GM12875 (cell line): ENCODE data around the gene DDX50.
"Not testable (repeated sequence)": the region's sequence is repeated elsewhere in the genome, so short reads cannot be mapped to it uniquely, and the experiment has no call there.

ENCODE experiments used
- H3K4me3 ChIP-seq: one replicate; pipeline ENCODE4 v1.5.1; 2011; ENCODE audit warnings: low read depth, low read length, control low read depth
- TF ChIP-seq, protein P1 (sequence below): IDR thresholded peaks from 2 replicates; pipeline ENCODE4 v1.5.1; 2011; ENCODE audit warnings: low read depth, mild to moderate bottlenecking, control low read depth, inconsistent platforms, low read length, moderate library complexity, borderline replicate concordance; ENCODE audit not compliant: insufficient read depth

The DDX50 gene

GRCh38 chr10:68963151-68963550 is 62.0 kb downstream of the DDX50 start:
- TF ChIP-seq, protein P1, sequence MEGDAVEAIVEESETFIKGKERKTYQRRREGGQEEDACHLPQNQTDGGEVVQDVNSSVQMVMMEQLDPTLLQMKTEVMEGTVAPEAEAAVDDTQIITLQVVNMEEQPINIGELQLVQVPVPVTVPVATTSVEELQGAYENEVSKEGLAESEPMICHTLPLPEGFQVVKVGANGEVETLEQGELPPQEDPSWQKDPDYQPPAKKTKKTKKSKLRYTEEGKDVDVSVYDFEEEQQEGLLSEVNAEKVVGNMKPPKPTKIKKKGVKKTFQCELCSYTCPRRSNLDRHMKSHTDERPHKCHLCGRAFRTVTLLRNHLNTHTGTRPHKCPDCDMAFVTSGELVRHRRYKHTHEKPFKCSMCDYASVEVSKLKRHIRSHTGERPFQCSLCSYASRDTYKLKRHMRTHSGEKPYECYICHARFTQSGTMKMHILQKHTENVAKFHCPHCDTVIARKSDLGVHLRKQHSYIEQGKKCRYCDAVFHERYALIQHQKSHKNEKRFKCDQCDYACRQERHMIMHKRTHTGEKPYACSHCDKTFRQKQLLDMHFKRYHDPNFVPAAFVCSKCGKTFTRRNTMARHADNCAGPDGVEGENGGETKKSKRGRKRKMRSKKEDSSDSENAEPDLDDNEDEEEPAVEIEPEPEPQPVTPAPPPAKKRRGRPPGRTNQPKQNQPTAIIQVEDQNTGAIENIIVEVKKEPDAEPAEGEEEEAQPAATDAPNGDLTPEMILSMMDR: no peak
- H3K4me3 ChIP-seq: no peak overlapping the region

- H3K4me3 ChIP-seq: no peak overlapping the region
- TF ChIP-seq, protein P1: no peak
Measured at GRCh38 chr10:68973975-68974374, 72.9 kb downstream of the DDX50 start.

GRCh38 chr10:68975936-68976473 is 74.9 kb downstream of the DDX50 start:
- H3K4me3 ChIP-seq: not testable (repeated sequence)

GRCh38 chr10:68979738-68980137 is 78.6 kb downstream of the DDX50 start:
- not testable (repeated sequence) for H3K4me3 ChIP-seq

- H3K4me3 ChIP-seq: no peak overlapping the region
- TF ChIP-seq, protein P1: no peak
Measured at GRCh38 chr10:68981074-68981473, 80.0 kb downstream of the DDX50 start.

DNA sequence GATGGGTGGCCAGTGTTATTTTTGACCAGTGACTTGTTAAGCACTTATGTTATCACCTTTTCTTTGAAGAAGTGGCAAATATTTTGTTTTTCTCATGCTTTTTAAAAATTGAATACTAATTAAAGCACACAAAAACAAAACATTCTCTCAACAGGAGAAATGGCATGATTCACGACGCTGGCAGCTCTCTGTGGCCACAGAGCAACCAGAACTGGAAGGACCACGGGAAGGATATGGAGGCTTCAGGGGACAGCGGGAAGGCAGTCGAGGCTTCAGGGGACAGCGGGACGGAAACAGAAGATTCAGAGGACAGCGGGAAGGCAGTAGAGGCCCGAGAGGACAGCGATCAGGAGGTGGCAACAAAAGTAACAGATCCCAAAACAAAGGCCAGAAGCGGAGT is 81.3 kb downstream of the DDX50 start:
- H3K4me3 ChIP-seq: no peak overlapping the region
- TF ChIP-seq, protein P1: no peak

- H3K4me3 ChIP-seq: no peak overlapping the region
Measured at GRCh38 chr10:68987611-68988010, 86.5 kb downstream of the DDX50 start.

GRCh38 chr10:68988530-68989316 is 87.6 kb downstream of the DDX50 start, which contains the start of gene KIFBP:
Gene KIFBP (plus strand): TSS chr10:68988803. CDS start chr10:68988833, 30 bp downstream.
- peak within 1 kb of the TSS; percentile 86 for H3K4me3 ChIP-seq
- TF ChIP-seq, protein P1: peak; percentile 39; the same call in 1 of the 2 replicates

More at GRCh38 chr10:68987611-68988010, 86.5 kb downstream of the DDX50 start:
- TF ChIP-seq, protein P1: no peak
